Measurements from ENCODE around the gene PPARD.
"Not testable (repeated sequence)": the region's sequence is repeated elsewhere in the genome, so short reads cannot be mapped to it uniquely, and the experiment has no call there.

PPARD gene

DNA sequence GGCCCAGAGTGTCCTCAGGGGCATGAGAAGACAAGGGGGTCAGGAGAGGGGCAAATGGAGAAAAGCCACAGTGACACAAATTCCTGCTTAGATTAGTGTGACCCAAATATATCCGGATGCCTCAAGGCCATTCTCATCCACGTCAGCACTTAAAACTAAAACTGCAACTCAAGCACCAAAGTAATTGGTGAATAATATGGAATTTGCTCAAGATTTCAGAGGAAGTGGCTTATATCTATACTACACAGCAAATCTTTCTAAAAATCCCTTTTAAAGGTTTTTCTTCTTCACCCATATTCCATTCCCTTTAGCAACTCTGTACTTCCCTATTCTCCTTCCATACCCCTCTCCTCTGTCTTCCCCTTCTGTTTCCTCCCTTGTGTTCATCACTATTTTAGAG is 29.6 kb upstream of the PPARD start:
- no peak for DNase-seq

DNA sequence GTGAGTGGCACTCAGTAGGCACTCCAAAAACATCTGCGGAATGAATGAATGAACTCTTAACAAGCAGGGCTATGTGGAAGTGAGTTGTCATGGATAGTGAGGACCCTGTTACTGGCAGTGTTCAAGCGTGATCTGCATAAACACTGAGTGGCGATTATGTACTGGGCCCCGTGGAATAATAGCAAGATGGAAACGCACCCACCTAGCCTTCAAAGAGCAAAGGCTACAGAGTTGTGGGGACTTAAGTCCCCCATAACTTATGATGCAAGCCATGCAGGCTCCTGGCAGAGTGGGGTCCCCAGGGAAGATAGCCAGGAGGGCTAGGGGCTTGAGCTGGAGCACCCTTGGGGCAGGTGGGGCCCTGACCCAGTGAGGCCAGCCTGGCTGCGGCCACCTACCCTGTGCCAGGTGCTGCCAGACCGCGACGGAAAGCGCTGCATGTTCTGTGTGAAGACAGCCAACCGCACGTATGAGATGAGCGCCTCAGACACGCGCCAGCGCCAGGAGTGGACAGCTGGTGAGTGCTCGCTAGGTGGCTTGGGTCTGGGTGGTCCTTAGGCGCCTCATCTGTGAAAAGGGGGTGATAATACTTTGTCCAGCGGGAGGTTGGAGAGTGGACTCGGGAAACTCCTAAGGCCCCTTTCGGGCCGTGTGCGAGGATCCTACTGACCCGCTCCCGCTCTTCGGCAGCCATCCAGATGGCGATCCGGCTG is 24.7 kb upstream of the PPARD start:
- no peak for DNase-seq

DNA sequence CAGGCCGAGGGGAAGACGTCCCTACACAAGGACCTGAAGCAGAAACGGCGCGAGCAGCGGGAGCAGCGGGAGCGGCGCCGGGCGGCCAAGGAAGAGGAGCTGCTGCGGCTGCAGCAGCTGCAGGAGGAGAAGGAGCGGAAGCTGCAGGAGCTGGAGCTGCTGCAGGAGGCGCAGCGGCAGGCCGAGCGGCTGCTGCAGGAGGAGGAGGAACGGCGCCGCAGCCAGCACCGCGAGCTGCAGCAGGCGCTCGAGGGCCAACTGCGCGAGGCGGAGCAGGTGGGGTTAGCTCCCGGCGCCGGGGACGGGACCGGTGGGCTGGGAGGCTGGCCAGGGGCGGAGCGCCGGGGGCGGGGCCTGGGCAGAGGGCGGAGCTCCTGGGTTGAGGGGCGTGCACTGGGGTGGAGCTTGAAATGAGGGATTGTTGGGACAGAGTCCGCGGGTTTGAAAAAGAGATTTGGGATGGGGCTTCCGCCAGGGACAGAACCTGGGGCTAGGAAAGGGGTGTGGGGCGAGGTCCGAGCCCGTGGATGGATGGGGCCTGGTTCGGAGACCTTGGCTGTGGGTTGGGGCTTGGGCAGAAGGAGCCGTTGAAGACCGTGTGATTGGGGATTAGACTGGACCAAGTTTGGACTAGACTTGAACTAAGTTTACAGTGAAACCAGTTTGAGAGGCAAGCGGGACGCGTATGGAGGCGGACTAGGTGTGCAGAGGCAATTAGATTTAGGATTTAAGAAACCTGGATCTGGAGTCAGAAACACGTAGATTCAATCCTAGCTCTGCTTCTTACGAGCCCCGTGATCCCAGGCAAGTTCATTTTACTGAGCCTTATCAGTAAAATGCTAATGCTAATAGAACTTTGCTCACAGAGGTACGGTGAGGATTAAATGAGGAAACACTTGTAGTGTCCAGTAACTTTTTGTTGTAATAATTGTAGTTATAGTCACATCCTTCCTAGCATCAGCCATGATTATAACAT is 23.9 kb upstream of the PPARD start:
- DNase-seq = no peak

DNA sequence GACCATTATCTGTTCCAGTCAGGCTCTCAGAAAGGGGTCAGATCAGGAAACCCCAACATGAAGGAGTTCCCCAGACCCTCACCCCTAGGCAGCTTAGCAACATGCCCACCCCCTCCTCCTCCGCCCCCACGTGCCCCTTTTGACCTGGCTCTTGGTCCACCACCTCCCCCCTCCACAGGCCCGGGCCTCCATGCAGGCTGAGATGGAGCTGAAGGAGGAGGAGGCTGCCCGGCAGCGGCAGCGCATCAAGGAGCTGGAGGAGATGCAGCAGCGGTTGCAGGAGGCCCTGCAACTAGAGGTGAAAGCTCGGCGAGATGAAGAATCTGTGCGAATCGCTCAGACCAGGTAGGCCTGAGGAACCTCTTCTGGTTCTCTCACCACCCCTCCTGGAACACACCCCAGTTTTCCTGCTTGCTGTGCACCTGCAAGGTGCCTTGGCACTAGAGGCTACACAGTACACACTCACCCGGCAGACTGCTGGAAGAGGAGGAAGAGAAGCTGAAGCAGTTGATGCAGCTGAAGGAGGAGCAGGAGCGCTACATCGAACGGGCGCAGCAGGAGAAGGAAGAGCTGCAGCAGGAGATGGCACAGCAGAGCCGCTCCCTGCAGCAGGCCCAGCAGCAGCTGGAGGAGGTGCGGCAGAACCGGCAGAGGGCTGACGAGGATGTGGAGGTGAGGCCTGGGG is 22.9 kb upstream of the PPARD start:
- DNase-seq = no peak

DNA sequence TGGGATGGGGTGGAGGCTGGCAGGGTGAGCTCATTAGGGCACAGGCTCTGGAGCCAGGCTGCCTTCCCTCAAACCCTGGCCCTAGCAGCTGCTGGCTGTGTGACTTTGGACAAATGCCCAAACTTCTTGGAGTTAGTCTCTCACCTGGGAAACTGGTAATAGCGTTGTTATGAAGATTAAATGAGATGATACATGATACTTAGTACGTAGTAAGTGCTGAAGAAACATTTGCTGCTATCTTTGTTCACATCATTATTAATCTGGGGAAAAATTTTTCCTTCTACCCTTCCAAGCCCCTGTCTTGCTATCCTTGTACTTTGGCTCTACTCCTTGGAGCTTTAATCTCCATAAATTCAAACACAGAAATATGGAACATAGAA is 22.3 kb upstream of the PPARD start:
- DNase-seq = no peak

DNA sequence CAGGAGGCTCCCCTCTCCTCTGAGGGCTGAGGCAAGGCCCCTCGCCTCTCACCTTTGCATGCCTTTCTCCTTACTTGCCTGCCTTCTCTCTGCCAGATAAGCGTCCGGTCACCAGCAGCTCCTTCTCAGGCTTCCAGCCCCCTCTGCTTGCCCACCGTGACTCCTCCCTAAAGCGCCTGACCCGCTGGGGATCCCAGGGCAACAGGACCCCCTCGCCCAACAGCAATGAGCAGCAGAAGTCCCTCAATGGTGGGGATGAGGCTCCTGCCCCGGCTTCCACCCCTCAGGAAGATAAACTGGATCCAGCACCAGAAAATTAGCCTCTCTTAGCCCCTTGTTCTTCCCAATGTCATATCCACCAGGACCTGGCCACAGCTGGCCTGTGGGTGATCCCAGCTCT is 21.3 kb upstream of the PPARD start:
- peak; percentile 13 for DNase-seq

DNA sequence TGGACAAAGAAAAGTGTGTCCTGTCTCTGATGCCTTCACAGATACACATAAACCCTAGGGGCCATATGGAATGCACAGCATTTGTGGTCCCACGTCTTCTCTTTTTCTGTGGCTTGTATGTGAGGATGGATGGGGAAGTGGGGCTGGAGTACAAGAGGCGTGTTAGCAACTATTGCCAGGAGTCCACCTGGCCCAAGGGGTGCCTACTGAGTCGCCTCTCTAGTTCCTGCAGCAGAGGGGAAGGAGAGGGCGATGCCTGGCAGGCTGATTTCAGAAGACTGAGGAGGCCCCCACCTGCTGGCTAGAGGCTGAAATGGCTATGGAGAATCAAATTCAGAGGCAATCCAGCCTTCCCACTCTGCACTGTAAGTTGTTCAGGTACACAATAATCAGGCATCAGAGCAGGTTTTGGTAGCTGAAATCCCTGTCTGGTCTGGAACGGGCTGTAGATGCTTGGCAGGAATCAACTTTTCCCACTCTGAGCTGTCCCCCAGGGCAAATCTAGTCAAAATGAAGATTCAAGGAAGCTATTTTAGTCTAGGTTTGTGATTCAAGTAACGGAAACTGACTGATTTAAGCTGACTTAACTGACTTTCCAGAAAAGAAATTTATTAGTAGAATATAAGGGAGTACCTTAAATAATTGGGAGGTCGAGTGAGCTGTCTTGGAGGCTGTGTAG is 14.9 kb upstream of the PPARD start:
- peak; percentile 59 for DNase-seq

DNA sequence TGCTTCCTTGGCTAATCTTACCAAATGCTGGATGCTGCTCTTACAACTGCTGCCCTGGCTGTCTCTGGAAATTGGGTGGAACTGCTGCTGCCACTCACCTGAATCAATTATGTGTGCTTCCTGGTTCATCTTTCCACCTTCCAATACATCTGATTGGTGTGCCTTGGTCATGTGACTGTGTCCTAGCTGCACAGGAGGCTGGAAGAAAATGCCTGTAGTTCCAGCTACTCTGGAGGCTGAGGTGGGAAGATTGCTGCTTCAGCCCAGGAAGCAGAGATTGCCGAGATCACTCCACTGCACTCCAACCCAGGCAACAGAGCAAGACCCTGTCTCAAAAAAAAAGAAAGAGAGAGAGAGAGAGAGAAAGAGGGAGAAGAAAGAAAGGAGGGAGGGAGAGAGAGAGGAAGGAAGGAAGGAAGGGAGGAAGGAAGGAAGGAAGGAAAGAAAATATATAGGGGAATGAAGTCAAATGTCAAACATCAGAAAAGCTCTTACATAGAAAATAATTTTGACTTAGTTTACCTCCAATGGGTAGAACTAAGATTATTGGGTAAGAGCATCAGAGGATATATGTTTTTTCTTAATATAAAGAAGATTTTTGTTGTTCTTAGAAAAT is 14.1 kb upstream of the PPARD start:
- DNase-seq = no peak

DNA sequence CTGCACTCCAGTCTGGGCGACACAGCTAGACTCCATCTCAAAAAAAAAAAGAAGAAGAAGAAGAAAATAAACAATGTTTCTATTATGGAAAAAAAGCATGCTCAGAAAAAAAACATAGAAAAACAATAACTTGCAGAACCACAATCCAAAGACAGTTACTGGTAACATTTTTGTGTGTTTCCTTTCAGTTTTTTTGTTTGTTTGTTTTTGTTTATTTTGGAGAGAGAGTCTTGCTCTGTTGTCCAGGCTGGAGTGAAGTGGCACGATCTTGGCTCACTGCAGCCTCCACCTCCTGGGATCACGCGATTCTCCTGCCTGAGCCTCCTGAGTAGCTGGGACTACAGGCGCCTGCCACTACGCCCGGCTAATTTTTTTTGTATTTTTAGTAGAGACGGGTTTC is 13.4 kb upstream of the PPARD start:
- not testable (repeated sequence) for DNase-seq

DNA sequence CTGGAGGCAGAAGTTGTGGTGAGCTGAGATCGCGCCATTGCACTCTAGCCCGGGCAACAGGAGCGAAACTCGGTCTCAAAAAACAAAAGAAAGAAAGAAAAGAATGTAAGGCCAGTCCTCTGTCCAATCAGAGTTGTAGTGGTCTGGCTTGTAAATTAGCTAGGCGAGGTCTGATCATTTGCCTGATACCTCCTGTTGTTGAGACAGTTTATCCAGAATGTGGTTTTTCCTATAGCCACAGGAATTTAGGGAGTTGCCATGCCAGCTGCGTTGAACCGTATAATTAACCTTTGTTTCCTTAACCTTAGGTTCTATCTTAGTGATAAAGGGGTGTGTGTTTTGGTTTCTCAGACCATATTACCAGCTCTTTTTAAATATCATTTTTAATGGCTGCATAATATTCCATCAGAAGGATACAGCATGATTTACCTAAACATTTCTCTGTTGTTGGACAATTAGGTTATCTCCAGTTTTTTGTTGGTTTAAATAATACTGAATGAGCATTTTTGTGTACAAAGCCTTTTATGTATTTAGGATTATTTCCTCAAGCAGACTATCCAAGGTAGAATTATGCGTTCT is 11.7 kb upstream of the PPARD start:
- DNase-seq = no peak

DNA sequence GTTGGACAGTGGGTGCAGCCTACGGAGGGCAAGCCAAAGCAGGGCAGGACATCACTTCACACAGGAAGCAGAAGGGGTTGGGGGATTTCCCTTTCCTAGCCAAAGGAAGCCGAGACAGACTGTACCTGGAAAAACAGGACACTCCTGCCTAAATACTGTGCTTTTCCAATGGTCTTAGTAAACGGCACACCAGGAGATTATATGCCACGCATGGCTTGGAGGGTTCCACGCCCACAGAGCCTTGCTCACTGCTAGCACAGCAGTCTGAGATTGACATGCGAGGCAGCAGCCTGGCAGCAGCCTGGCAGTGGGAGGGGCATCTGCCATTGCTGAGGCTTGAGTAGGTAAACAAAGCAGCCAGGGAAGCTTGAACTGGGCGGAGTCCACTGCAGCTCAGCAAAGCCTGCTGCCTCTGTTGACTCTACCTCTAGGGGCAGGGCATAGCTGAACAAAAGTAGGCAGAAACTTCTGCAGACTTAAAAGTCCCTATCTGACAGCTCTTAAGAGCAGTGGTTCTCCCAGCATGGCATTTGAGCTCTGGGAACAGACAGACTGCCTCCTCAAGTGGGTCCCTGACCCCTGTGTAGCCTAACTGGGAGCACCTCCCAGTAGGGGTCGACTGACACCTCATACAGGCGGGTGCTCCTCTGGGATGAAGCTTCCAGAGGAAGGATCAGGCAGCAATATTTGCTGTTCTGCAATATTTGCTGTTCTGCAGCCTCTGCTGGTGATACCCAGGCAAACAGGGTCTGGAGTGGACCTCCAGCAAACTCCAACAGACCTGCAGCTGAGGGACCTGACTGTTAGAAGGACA is 10.1 kb upstream of the PPARD start:
- peak; percentile 51 for DNase-seq

DNA sequence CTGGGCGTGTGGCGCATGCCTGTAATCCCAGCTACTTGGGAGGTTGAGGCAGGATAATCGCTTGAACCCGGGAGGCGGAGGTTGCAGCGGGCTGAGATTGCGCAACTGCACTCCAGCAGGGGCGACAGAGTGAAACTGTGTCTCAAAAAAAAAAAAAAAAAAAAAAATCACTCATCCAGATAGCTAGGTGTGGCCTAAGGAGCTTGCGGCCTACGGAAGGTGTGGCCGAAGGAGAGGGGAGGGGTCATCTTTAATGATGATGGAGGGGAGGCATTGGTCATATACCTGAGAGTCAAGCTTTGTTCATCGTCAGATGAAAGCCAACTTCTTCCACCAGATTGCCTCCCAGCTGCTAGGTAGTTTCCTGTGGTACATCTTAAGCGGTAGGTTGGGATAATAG is 801 bp upstream of the PPARD start:
- no peak for DNase-seq

DNA sequence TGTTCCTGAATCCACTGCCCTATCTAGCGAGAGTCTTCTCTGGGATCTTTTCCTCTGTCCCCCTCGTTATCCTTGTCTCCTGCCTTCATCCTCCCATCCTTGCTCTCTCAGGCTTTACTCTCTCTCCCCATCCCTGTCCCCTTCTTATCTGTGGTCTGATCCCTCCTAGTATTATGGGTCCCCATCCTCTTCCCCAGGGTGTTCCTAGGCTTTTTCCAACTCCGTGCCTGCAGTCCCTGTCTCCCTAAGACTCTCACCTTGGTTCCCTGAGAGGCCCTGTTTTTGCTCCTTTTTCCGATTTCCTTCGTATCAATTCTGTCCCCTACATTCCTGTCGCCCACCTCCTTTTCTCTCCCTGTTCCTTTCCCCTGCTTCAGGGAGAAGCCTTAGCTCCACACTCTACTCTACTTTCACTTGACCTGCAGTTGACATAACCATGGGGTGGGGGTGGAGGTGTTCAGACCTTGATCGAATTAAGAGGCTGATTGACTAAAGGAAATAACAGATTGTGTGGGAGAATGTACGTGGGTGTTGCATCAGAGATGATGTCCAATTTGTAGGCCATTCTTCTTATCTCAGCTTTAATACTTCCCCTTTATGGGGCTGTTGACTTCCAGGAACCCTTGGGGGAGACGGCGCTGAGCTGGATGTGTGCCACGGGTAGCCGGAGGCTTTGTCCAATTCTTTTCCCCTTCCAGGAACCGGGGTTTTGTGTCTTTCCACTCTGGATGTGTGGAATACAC is 905 bp downstream of the PPARD start:
- DNase-seq = no peak

DNA sequence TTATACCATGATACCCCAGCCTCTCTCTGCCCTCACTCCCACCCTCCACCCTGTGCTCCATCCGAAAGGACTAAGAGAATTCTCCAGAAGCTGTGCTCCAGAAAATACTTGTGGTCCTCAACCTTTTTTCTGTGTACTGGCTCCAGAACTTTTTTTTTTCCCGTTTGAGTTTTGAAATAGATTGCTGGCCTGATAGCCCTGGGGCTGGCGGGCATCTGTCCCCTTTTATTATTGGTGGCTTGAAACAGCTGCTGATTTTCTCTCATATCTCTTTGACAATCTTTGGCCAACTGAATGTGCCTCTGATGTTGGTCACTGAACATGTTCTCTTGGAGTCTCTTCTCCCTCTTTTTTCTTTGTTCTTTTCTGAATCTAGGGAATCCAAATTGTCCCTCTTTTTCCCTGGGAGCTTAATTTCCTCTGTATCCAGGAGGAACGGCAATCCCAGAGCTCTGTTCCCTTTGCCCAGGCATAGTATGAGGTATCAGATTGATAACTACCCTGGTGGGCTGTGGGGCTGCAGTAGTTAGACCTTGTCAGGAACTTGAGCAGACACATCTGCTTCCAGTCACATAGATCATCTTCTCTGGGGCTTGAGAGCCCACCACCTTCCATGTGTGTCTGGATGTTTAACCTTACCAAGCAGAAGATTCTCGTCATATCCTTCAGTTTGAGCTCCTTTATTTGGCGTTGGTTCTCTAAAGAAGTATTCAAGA is 1.6 kb downstream of the PPARD start:
- peak; percentile 20 for DNase-seq

DNA sequence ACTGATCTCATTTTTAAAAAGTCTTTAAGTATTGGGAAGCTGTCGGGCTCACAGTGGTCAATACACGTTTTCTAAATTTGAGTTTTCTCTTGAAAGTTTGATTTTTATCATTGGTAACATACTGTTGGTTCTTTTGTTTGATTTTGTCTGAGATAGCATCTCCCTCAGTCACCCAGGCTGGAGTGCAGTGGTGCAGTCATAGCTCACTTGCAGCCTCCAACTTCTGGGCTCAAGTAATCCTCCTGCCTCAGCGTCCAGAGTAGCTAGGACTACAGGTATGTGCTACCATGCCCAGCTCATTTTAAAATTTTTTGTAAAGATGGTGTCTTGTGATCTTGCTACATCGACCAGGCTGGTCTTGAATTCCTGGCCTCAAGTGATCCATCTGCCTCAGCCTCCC is 9.1 kb downstream of the PPARD start:
- no peak for DNase-seq

DNA sequence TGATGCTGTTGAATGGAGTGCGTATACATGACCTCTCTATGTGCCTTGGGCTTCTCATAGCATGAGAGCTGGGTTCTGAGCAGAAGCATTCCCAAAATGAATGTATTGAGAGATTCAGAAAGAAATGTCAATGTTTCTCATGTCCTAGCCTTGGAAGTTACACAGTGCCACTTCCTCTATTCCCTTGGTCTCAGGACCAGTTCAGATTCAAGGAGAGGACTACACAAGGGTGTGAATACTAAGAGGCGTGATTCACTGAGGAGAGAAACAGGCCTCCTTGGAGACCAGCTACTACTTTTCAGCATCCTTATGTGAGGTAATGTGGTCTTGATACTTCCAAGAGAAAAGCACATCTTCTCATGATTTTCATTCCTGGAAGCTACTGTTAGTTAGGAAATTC is 10.4 kb downstream of the PPARD start:
- no peak for DNase-seq

DNA sequence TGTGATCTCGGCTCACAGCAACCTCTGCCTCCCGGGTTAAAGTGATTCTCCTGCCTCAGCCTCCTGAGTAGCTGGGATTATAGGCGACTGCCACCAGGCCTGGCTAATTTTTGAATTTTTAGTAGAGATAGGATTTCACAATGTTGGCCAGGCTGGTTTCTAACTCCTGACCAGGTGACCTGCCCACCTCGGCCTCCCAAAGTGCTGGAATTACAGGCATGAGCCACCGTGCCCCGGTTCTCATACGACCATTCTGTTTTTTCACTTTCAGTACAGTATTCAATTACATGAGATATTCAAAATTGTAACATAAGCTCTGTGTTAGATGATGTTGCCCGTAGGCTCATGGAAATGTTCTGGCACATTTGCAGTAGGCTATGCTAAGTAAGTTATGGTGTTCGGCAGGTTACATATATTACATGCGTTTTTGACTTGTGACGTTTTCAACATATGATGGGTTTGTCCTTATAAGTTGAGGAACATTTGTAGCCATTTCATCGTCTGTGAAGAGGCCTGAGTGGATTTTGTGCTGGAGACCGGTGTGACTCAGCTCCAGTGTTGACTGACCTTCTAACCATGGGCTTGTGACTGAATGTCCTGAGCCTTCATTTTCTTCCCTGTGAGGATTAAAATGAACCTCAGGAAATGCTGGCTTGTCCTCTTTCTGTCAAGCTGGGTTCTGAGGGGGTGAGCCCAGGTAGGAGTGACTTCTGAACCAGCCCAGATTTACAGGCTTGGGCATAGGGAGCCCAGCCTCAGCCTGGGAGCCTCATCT is 12.2 kb downstream of the PPARD start:
- DNase-seq = no peak

DNA sequence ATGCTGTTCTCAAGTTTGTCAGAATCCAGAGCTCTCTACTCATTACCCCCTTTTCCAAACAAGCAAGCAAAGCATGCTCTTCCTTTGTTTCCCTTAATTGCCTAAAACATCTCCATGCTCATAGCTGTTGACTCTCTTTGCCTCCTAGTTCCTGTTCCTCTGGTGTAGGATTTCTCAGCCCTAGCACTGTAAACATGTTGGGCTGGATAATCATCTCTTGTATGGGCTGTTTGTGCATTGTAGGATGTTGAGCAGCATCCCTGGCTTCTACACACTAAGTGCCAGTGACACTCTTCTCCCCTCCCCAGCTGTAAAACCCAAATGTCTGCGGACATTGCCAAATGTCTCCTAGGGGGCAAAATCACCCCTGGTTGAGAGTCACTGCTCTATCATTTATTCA is 14.0 kb downstream of the PPARD start:
- no peak for DNase-seq

DNA sequence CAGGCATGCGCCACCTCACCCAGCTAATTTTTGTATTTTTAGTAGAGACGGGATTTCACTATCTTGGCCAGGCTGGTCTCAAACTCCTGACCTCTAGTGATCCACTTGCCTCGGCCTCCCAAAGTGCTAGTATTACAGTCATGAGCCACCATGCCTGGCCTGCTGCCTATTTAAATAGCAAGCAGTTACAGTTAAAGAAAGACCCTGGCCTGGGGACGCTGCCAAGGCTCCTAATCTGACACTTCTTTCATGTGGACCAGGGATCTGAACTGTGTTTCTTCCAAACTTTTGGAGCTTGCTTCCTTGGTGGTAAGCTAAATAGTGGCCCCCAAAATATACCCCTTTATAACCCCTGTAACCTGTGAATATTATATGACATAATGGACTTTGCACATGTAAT is 15.3 kb downstream of the PPARD start:
- no peak for DNase-seq
